LHCN-M2 (cell line): ENCODE data around the gene PDE11A. TPM values are rescaled to one million over a fixed set of nuclear protein-coding genes. Genes with fewer than 3 reads are reported as not detected.

ENCODE experiments used
- DNase-seq: peaks from one replicate; pipeline ENCODE4 v3.0.0-alpha.2; 2012; ENCODE audit warnings: low read depth
- total RNA-seq: library from RNA; depleted of rRNA; stranded (reverse); fragments of >200 nt; gene quantifications from 2 replicates; pipeline ENCODE4 v1.2.3, GENCODE V29; 2014

Gene PDE11A
- total RNA-seq, 1 experiment from 2014 or later, result not detected

- DNase-seq, result no peak
These were observed 142.7 kb downstream of the PDE11A start for GRCh38 chr2:177929662-177930522.

- DNase-seq, result no peak
These were observed 149.3 kb downstream of the PDE11A start for GRCh38 chr2:177923323-177923722.

- no peak for DNase-seq
These were observed 150.9 kb downstream of the PDE11A start for GRCh38 chr2:177921726-177922125.

GRCh38 chr2:177917169-177917568 lies 155.4 kb downstream of the PDE11A start:
- no peak for DNase-seq

DNA sequence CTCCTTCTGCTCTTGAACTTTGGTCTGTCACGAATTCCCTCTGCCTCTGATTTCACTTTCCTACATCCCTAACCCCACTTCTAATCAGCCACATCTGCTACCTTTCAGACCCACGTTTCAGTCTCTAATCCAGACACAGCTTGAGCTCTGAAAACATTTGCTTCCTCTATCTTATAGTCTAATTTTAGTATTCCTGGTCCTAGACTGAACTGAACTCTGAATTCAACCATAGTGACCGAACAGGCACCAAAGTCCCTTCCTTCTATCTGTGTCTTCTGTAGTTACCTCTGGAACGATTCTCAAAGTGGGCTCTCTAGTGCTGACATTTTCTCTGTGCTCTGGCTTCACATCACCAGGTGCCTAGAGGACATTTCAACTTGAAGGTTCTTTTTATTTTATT lies 156.2 kb downstream of the PDE11A start:
- no peak for DNase-seq

DNA sequence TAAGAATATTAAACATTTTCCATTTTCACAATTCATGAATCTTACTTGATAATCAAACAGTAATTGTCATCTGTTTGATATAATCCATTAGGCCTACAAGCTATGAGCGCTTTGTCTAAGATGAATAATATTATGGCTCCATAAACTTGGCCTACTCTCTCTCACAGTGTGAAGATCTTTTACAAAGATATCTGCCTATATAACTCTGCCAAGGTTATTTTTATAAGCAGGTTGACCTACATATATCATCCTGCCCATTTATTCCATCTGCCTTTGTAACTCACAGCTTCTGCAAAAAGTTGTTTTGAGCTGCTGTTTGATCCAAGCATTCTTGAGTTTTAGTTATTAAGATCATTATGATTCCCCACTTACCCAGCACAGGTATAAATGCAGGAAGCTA lies 158.3 kb downstream of the PDE11A start:
- no peak for DNase-seq

DNA sequence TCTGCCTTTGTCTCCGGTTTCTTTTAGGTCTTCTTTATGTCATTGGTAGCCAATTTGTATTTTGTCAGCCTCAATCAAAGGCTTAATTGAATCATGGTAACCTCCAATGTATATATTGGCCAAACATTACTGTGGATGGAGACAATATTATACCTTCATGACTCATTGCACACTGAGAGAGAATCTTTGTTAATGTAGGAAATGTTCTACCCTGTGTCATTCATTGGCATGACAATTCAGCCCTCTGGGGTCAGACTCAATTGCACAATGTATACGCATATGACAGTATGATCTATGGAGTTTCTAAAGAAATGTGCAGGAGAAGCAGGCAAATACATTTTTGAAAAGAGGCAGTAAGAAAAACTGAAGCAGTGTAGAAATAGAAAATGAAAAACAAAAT lies 162.6 kb downstream of the PDE11A start:
- DNase-seq, result no peak

DNA sequence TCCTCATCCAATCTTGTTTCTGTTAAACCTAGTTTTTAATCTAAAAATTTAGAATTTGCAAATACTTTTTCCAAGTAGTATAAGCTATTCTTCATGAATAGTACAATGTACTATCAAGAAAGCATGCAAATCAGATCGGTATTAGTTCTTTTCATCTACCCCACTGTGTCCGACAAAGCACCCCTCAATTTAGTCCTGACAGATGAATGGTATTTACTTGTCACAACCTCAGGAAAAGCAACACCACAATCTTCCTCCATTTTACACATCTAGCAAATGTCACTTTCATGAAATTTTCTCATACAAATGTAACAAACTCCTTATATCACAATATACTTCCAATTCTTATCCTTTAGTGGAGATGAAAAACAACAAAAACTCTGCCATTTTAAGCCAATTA lies 163.8 kb downstream of the PDE11A start:
- DNase-seq, result no peak

- DNase-seq, result no peak
These were observed 164.4 kb downstream of the PDE11A start for GRCh38 chr2:177908182-177908581.

- peak; percentile 46 for DNase-seq
These were observed 166.4 kb downstream of the PDE11A start for GRCh38 chr2:177906041-177906718.

- DNase-seq, result no peak
These were observed 166.9 kb downstream of the PDE11A start for GRCh38 chr2:177905640-177906039.

DNA sequence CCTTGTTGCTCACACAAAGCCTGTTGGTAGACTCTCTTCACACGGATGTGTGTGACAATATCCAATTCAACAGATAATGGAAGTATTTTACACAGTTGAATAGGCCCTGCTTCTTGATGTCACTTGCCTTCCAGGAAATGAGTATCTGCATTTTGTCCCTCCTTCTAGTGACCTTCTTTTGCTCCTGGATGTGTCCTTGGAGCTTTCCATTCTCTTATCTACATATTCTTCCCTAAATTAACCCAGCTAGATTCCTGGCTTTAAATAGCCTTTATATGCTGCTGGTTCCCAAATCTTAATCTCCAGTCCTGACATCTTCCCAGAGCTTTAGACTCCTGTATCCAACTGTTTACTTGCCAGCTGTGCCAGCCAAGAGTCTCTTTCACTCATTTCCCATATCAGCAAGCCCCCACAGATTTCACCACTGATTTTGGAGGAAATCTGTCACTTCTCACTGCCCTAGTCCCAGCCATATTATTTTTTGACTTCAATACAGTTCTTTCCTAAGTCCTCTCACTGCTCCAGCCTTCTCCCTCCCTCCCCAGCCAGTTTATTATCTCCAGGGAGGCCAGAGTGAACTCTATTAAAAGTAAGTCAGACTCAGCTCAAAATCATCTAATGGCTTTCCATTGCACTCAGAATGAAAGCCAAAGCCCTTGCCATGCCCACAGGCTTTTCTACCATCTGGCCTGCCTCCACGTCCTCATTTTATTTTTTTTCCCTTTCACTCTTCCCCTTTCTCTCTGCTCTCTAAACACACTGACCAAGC lies 170.0 kb downstream of the PDE11A start:
- no peak for DNase-seq

DNA sequence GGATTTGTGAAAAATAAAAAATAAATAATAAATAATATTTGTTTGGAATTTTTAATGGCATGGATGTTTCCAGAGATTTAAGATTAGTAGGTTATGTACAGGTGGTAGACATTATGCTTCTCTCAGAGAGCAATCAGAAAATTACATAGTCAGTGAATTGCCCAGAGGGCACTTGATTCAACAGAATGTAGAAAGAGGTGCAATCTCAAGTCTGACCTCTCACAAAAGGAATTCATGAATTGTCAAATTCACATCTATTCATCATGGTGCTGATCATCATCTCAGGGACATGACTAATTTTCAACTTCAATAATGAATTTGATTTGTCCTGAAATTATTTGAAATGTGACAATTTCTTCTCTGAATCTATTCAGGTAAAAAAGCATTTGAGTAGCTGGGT lies 172.5 kb downstream of the PDE11A start:
- DNase-seq, result no peak

- no peak for DNase-seq
These were observed 175.3 kb downstream of the PDE11A start for GRCh38 chr2:177897278-177897677.

DNA sequence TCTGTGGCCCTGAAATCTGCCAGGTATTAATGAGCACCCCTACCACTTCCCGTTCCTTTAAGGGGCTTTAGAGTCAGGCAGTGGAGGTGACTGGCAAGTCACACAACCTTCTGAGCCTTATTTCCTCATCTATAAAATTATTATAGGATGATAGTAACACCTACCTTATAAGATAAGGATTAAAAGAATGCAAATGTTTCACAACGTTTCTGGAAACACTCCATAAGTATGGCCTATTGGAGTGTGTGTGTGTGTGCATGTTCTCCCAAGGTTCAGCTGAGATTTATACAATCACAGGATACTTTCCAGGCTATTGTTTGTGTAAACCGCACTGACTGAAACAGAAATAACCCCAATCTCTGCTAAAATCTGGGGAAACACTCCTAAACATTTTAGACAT lies 176.0 kb downstream of the PDE11A start:
- no peak for DNase-seq

DNA sequence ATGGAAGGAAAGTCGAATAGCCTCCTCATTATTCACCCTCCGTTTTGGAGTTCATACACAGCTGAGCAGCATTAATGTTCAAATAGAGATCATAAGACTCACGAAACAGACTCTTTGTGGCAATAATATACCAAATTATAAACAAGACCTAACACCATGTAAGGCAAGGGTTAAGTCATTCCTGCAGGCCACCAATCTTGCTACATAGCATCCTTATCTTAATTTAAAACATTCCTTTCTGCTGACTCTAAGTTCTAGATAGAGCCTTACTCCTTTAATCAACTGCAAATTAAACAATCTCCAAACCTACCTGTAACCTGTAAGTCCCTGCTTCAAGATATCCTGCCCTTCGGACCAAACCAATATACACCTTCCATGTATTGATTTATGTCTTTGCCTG lies 178.0 kb downstream of the PDE11A start:
- no peak for DNase-seq

GRCh38 chr2:177893880-177894279 lies 178.7 kb downstream of the PDE11A start:
- DNase-seq, result no peak

DNA sequence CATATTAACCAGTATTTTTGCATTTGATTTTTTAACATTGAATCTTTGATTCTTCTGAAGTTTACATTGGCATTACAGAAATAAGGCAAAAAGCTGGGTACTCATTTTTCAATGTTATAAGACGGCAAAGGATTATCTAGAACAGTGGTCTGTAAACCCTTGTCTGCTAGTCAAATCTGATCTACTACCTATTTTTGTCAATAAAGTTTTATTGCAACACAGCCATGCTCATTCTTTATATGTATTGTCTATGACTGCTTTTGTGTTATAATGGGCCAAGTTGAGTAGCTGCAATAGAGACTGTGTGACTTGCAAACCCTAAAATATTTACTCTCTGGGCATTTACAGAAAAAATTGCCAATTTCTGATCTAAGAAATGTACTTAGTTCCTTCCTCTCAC lies 181.0 kb downstream of the PDE11A start:
- DNase-seq, result no peak

- no peak for DNase-seq
These were observed 182.6 kb downstream of the PDE11A start for GRCh38 chr2:177889818-177890460.

GRCh38 chr2:177888581-177888980 lies 184.0 kb downstream of the PDE11A start:
- no peak for DNase-seq

GRCh38 chr2:177887722-177888121 lies 184.9 kb downstream of the PDE11A start:
- no peak for DNase-seq

DNA sequence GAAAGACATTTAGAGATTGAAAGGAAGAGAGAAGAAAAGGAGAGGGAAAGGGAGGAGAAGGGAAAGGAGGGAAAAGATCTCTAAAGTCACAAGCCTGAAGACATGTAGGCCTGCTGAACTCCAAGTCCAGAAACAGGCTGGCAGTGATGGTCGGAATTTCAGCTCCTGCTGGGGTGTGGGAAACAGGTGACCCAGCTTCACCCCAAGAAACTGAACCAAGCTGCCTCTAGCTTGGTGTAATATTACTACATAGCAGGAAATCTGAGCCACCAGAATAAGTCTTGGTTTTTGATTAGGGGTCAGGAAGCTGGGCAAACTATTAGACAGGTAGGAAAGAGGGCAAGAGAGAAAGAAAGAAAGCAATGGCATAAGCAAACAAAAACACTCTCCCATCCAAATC lies 185.8 kb downstream of the PDE11A start:
- no peak for DNase-seq
